ENCODE measurements around the gene HIPK2. TPM values are rescaled to one million over a fixed set of nuclear protein-coding genes. Genes with fewer than 3 reads are reported as not detected.

Gene HIPK2
- total RNA-seq, 4 donors from 2014 or later: 16.6 to 60.2 (median 35.1) TPM

GRCh38 chr7:139588632-139589031 is 189.2 kb downstream of the HIPK2 start:
- Histone ChIP-seq H3K27me3 (no peaks in the 10 kb centered on the region), H3K4me3 (no peak overlapping the region), H3K9me3 (no peaks in the 10 kb centered on the region), H3K27ac (no peak overlapping the region), H3K4me1 (no peaks in the 10 kb centered on the region), H3K36me3 (peaks cover 0 to 75% (median 0%) of the 10 kb centered on the region in 3 donors)
- TF ChIP-seq POLR2A (IDR thresholded peaks at IDR 0.05): no peak
- TF ChIP-seq CTCF (IDR thresholded peaks at IDR 0.05): no peak
- no peak for DNase-seq

- H3K4me3 ChIP-seq: no peak overlapping the region
- no peaks in the 10 kb centered on the region for H3K9me3 ChIP-seq
- peaks cover 0 to 75% (median 0%) of the 10 kb centered on the region in 3 donors for H3K36me3 ChIP-seq
- no peaks in the 10 kb centered on the region for H3K27me3 ChIP-seq
- no peaks in the 10 kb centered on the region for H3K4me1 ChIP-seq
- no peak for DNase-seq
- no peak overlapping the region for H3K27ac ChIP-seq
- TF ChIP-seq POLR2A (IDR thresholded peaks at IDR 0.05) (no peak), CTCF (IDR thresholded peaks at IDR 0.05) (no peak)
Measured at GRCh38 chr7:139587535-139587934, 190.3 kb downstream of the HIPK2 start.

GRCh38 chr7:139586286-139586685 is 191.5 kb downstream of the HIPK2 start:
- H3K9me3 ChIP-seq: no peaks in the 10 kb centered on the region
- H3K4me3 ChIP-seq: no peak overlapping the region
- TF ChIP-seq POLR2A (IDR thresholded peaks at IDR 0.05) (no peak), CTCF (IDR thresholded peaks at IDR 0.05) (no peak)
- no peak for DNase-seq
- H3K27me3 ChIP-seq: no peaks in the 10 kb centered on the region
- H3K4me1 ChIP-seq: no peaks in the 10 kb centered on the region
- H3K27ac ChIP-seq: no peak overlapping the region
- H3K36me3 ChIP-seq: peaks cover 0 to 75% (median 0%) of the 10 kb centered on the region in 3 donors

GRCh38 chr7:139585042-139585441 is 192.8 kb downstream of the HIPK2 start:
- Histone ChIP-seq H3K4me3 (no peak overlapping the region), H3K9me3 (no peaks in the 10 kb centered on the region), H3K4me1 (no peaks in the 10 kb centered on the region), H3K27me3 (no peaks in the 10 kb centered on the region), H3K27ac (no peak overlapping the region), H3K36me3 (peaks cover 0 to 75% (median 0%) of the 10 kb centered on the region in 3 donors)
- DNase-seq: no peak
- no peak for TF ChIP-seq CTCF (IDR thresholded peaks at IDR 0.05)
- TF ChIP-seq POLR2A (IDR thresholded peaks at IDR 0.05): no peak

- H3K36me3 ChIP-seq: peaks cover 0 to 71% (median 0%) of the 10 kb centered on the region in 3 donors
- H3K27ac ChIP-seq: no peak overlapping the region
- no peak for TF ChIP-seq POLR2A (IDR thresholded peaks at IDR 0.05)
- no peak for TF ChIP-seq CTCF (IDR thresholded peaks at IDR 0.05)
- no peaks in the 10 kb centered on the region for H3K4me1 ChIP-seq
- no peak overlapping the region for H3K4me3 ChIP-seq
- H3K9me3 ChIP-seq: no peaks in the 10 kb centered on the region
- DNase-seq: no peak
- no peaks in the 10 kb centered on the region for H3K27me3 ChIP-seq
Measured at GRCh38 chr7:139583826-139584553, 193.8 kb downstream of the HIPK2 start.
